Kidney (tissue), 14 donors: ENCODE measurements around the gene GRHL3. TPM values are rescaled to one million over a fixed set of nuclear protein-coding genes. Genes with fewer than 3 reads are reported as not detected.

ENCODE experiments used
- DNase-seq, 5 donors: peaks; one replicate each; pipeline ENCODE4 v3.0.0-alpha.2; 2013 to 2020
- FAIRE-seq: peaks from 2 replicates; lab custom pipeline; 2012; peaks lifted over from hg19 to GRCh38; lab: Jason Lieb, UNC
- H3K27ac ChIP-seq, 2 donors: one replicate each; pipeline ENCODE4 v1.7.0; 2013; ENCODE audit warnings: low read depth in 2 of 2, low read length in 2 of 2, inconsistent platforms in 1 of 2
- H3K27me3 ChIP-seq: one replicate; pipeline ENCODE4 v1.7.1; 2013; ENCODE audit warnings: low read length, inconsistent platforms; ENCODE audit not compliant: control insufficient read depth, insufficient read depth
- H3K36me3 ChIP-seq, 3 donors: one replicate each; pipeline versions ENCODE4 v1.7.0 to v1.7.1; 2013; ENCODE audit warnings: low read length in 3 of 3, control low read depth in 1 of 3, inconsistent platforms in 1 of 3; ENCODE audit not compliant: insufficient read depth in 3 of 3, control insufficient read depth in 2 of 3
- H3K4me1 ChIP-seq, 3 donors: one replicate each; pipeline versions ENCODE4 v1.7.0 to v1.7.1; 2013; ENCODE audit warnings: low read length in 3 of 3, inconsistent platforms in 1 of 3, low read depth in 1 of 3; ENCODE audit not compliant: control insufficient read depth in 2 of 3, insufficient read depth in 2 of 3
- H3K4me3 ChIP-seq, 3 donors: one replicate each; pipeline versions ENCODE4 v1.7.0 to v1.8.1; 2013; ENCODE audit warnings: low read length in 3 of 3, control low read depth in 1 of 3, inconsistent platforms in 1 of 3
- H3K9ac ChIP-seq, 3 donors: one replicate each; pipeline versions ENCODE4 v1.7.0 to v1.7.1; 2013; ENCODE audit warnings: low read length in 3 of 3, control low read depth in 1 of 3, inconsistent platforms in 1 of 3
- H3K9me3 ChIP-seq, 3 donors: one replicate each; pipeline versions ENCODE4 v1.7.0 to v1.7.1; 2013; ENCODE audit warnings: low read length in 3 of 3, control low read depth in 1 of 3, inconsistent platforms in 1 of 3; ENCODE audit not compliant: control insufficient read depth in 2 of 3, insufficient read depth in 1 of 3
- CTCF ChIP-seq: IDR thresholded peaks from 3 replicates; pipeline ENCODE4 v1.5.1; 2012; ENCODE audit warnings: mild to moderate bottlenecking, moderate library complexity, borderline replicate concordance; ENCODE audit not compliant: insufficient read depth; ENCODE audit errors: extremely low read depth
- intact Hi-C: fragments of 100-400 bp; cut with DNase I; formaldehyde crosslinking; loops from one replicate; pipeline ENCODE4 v1.11.1; 2022
- polyA plus RNA-seq: library from polyadenylated mRNA; stranded (reverse); fragments of 350-450 nt; fragmentation: Illumina TruSeq; extraction: RNeasy Lipid Tissue Mini Kit (QIAGEN cat#74804); gene quantifications from one replicate; pipeline ENCODE4 v1.2.3, GENCODE V29; 2014; ENCODE audit warnings: low read depth, low replicate concordance; ENCODE audit not compliant: insufficient read depth
- total RNA-seq: library from RNA; stranded (reverse); fragmentation: NEBNext Ultra II Directional; extraction: Animal tissue kit (Norgen Biotek cat#: 25700); gene quantifications from one replicate; pipeline ENCODE4 v1.2.1, GENCODE V29; 2021
- donor health status: control.
- donor health status: control.
- donor health status: control.
- donor health status: control.
- donor health status: control.
- donor health status: DM: yes; HTN: yes; CAD: no.
- donor health status: Normal renal cell carcinoma (clear cell type).

GRHL3 gene
- total and polyA plus RNA-seq, 2 donors from 2014 or later = 0.32 to 1.7 TPM

DNA sequence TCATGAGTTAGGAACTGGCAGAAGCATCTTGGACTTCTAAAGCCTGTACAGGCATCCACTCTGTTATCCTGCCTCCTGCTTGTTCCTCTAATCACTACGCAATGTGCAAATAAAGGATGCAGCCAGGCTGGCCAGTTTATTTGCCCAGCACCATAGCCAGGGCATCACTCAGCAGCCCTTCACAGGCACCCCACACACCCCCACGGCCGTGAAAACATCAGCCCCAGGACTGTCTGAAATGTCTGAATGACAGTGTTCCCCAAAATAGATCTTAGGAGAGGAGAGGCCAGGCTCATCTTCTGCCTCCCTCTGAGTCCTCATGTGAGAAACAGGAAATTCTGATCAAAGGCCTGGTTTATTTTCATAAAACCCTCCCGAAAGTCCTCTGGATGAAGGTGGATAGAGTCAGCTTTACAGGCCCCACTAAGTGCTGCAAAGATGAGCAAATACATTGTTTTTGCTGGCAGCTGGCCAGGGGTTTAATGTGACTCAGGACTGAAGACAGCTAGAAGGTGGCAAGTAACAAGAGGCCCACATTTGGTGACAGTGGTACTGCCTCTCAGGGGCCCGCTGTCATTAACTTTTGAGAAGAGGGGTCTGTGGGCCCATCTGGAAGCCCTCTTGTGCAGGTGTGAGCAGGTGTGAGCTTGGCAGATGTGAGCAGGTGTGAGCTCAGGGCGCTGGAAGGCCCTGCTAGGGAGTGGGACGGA lies 32.9 kb downstream of the GRHL3 start:
- H3K27ac ChIP-seq = no peak overlapping the region
- no peaks in the 10 kb centered on the region for H3K27me3 ChIP-seq
- no peaks in the 10 kb centered on the region for H3K36me3 ChIP-seq
- DNase-seq (peak in 2 of 5 donors; percentile 17 to 49), FAIRE-seq (no peak)
- intact Hi-C loops = no loop called here
- H3K9ac ChIP-seq = no peak overlapping the region
- H3K4me3 ChIP-seq = no peak overlapping the region
- H3K9me3 ChIP-seq = no peaks in the 10 kb centered on the region
- no peak for TF ChIP-seq CTCF
- H3K4me1 ChIP-seq = no peaks in the 10 kb centered on the region

DNA sequence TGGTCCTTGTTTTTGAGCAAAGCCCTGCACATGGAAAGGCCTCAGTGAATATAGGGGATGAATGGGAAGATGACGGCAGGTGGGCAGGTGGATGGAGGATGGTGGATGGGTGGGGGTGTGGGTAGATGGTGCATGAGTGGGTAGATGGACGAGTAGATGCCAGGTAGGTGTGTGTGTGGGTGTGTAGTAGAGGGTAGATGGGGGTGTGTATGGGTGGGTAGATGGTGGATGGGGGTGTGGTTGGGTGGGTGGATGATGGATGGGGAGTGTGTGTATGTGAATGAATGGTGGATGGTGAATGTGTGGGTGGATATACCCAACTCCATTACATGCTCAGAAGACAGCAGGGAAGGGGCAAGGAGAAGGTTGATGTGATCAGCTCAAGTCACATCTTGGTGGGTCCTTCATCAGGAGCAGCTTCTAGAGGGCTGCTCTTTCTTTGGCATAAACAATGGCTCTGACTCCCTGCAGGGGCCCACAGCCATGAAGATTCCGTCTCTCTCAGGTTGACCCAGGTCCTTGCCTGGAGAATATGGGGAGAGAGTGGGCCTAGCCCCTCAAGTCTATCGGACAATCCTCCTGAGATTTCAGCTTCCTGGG lies 34.2 kb downstream of the GRHL3 start:
- intact Hi-C loops = no loop called here
- no peaks in the 10 kb centered on the region for H3K36me3 ChIP-seq
- DNase-seq (no peak), FAIRE-seq (no peak)
- no peak overlapping the region for H3K27ac ChIP-seq
- no peaks in the 10 kb centered on the region for H3K9me3 ChIP-seq
- no peaks in the 10 kb centered on the region for H3K27me3 ChIP-seq
- no peaks in the 10 kb centered on the region for H3K4me1 ChIP-seq
- no peak overlapping the region for H3K9ac ChIP-seq
- TF ChIP-seq CTCF = no peak
- no peak overlapping the region for H3K4me3 ChIP-seq

- Histone ChIP-seq H3K4me3 (no peak overlapping the region), H3K27me3 (no peaks in the 10 kb centered on the region), H3K27ac (no peak overlapping the region), H3K36me3 (peaks cover 0 to 2% (median 0%) of the 10 kb centered on the region in 3 donors), H3K4me1 (no peaks in the 10 kb centered on the region), H3K9ac (no peak overlapping the region), H3K9me3 (no peaks in the 10 kb centered on the region)
- no peak for TF ChIP-seq CTCF
- FAIRE-seq (no peak), DNase-seq (peak in 1 of 5 donors; percentile 51)
- intact Hi-C loops = no loop called here
Measured at GRCh38 chr1:24355466-24355865, 36.3 kb downstream of the GRHL3 start.
